ENCODE results near the gene TSSK3.
A peak's percentile ranks its signal among the peaks of the same experiment; 100 is the strongest.

TSSK3 gene

DNA sequence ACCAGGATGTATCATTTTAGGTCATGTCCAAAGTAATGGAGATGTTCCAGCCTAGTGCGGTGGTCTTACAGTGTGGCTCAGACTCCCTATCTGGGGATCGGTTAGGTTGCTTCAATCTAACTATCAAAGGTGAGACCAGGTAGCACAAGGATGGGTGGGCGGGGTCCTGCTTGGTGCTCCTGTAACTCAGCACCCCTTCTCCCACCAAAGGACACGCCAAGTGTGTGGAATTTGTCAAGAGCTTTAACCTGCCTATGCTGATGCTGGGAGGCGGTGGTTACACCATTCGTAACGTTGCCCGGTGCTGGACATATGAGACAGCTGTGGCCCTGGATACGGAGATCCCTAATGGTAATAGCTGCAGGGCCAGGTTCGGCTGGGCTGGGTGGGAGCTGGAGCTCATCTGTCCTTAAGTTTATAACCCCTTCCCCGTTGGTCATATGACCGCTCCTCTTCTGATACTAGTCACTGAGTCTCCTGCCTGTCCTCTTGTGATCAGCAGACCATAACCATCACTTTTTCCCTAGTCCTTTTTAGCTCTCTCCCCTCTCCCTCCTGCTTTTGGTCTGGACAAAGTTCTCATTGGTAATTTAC, 31.7 kb upstream of the TSSK3 start:
- no peak for DNase-seq (ENCODE audit: low read depth)

DNA sequence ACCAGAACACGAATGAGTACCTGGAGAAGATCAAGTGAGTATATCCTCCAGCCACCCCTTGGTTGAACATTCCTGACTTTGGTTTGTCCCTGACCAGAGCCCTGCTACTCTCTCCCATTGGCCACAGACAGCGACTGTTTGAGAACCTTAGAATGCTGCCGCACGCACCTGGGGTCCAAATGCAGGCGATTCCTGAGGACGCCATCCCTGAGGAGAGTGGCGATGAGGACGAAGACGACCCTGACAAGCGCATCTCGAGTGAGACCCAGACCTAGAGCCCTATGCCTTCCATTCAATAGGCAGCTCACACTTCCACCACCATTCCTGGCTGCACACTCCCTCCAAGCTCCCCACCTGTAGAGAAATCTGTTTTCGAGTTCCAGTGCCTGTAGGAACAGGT, 30.8 kb upstream of the TSSK3 start:
- H3K4me3 ChIP-seq (ENCODE audit: low read depth, low read length) = no peak overlapping the region
- TF ChIP-seq, protein P1, sequence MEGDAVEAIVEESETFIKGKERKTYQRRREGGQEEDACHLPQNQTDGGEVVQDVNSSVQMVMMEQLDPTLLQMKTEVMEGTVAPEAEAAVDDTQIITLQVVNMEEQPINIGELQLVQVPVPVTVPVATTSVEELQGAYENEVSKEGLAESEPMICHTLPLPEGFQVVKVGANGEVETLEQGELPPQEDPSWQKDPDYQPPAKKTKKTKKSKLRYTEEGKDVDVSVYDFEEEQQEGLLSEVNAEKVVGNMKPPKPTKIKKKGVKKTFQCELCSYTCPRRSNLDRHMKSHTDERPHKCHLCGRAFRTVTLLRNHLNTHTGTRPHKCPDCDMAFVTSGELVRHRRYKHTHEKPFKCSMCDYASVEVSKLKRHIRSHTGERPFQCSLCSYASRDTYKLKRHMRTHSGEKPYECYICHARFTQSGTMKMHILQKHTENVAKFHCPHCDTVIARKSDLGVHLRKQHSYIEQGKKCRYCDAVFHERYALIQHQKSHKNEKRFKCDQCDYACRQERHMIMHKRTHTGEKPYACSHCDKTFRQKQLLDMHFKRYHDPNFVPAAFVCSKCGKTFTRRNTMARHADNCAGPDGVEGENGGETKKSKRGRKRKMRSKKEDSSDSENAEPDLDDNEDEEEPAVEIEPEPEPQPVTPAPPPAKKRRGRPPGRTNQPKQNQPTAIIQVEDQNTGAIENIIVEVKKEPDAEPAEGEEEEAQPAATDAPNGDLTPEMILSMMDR (IDR thresholded peaks at IDR 0.05; ENCODE audit: low read depth, low read length, missing control alignments) = no peak
- no peak for DNase-seq (ENCODE audit: low read depth)

More for the DNA sequence above, 31.7 kb upstream of the TSSK3 start:
- TF ChIP-seq, protein P1 (IDR thresholded peaks at IDR 0.05; ENCODE audit: low read depth, low read length, missing control alignments) = no peak
- no peak overlapping the region for H3K4me3 ChIP-seq (ENCODE audit: low read depth, low read length)

DNA sequence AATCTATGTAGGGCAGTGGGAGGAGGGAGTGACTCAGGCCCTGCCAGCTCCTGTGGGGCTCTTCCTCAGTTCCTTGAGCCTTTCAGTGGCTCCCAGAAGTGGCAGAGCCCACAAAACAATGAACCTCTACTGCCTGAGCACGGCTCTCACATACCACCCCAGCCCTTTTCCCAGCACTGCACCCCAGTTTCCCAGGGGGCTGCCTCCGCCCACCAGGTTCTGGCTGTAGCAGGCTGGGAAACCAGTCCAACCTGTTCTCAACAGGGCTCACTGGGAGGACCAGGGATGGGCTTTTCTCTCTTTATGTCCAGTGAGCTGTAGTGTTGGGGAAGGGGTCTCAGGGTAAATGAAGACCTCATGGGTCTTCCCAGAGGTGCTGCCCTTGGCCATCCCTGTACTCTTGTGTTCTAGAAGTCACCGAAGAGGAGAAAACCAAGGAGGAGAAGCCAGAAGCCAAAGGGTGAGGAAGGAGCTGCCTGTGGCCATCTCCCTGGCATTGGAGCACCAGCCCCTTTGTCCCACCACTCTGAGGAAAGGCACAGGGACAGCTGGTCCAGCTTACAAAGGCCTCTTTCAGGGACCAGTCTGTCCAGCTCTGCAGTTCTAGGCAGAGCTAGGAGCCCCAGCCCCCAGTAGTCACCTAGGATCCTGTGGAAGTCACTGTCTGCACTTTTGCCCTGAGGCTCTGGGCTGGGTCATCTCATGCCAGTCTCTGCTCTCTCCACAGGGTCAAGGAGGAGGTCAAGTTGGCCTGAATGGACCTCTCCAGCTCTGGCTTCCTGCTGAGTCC, 29.9 kb upstream of the TSSK3 start:
- no peak overlapping the region for H3K4me3 ChIP-seq (ENCODE audit: low read depth, low read length)
- DNase-seq (ENCODE audit: low read depth) = no peak
- TF ChIP-seq, protein P1 (IDR thresholded peaks at IDR 0.05; ENCODE audit: low read depth, low read length, missing control alignments) = no peak

DNA sequence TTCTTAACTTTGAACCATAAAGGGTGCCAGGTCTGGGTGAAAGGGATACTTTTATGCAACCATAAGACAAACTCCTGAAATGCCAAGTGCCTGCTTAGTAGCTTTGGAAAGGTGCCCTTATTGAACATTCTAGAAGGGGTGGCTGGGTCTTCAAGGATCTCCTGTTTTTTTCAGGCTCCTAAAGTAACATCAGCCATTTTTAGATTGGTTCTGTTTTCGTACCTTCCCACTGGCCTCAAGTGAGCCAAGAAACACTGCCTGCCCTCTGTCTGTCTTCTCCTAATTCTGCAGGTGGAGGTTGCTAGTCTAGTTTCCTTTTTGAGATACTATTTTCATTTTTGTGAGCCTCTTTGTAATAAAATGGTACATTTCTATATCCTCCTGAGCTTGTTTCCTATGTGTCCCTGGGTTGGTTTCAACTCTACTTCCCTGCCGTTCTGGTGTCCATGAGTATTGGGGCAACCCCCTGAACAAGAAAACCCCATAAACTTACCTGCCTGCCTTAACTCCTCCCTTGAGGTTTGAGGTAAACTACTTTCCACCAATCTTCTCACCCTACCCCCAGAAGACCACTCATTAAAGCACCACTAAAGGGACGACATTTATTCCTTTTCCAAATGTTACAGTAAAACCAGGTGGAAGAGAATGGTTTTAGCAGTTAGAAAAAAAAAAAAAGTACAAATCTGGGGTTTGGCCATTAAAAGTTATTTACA, 28.9 kb upstream of the TSSK3 start:
- DNase-seq (ENCODE audit: low read depth) = no peak
- H3K4me3 ChIP-seq (ENCODE audit: low read depth, low read length) = peak overlapping the region; percentile 67; the same call in 1 of the 2 replicates
- TF ChIP-seq, protein P1 (IDR thresholded peaks at IDR 0.05; ENCODE audit: low read depth, low read length, missing control alignments) = peak; percentile 1

DNA sequence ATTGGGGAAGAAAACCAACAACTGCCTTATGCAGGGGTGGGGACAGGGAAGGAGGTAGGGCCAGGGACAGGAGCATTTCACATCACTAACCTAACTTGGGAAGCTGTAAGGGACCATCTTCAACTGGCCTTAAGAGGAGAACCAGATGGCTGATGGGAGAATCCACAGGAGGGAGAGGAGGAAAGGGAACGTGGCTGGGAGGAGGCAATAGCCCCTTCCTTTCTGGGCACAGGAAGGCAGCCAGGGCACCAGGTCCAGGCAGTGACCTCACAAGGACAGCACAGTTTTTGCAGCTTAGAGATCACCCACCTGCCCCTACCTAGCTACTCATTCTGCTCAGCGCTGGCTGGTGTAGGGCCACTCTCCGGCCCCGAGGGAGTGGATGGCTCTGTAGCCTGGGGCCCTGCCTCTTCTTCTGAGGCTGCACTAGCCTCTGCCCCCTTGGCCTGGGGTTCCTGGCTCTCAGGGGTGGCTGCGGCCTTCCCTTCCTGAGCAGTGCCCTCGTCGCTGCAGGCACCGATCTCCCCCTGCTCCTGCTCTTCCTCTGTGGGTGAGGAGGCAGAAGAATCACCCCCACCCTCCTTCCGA, 28.0 kb upstream of the TSSK3 start:
- peak overlapping the region; percentile 67 for H3K4me3 ChIP-seq (ENCODE audit: low read depth, low read length)
- TF ChIP-seq, protein P1 (IDR thresholded peaks at IDR 0.05; ENCODE audit: low read depth, low read length, missing control alignments) = no peak
- no peak for DNase-seq (ENCODE audit: low read depth)

DNA sequence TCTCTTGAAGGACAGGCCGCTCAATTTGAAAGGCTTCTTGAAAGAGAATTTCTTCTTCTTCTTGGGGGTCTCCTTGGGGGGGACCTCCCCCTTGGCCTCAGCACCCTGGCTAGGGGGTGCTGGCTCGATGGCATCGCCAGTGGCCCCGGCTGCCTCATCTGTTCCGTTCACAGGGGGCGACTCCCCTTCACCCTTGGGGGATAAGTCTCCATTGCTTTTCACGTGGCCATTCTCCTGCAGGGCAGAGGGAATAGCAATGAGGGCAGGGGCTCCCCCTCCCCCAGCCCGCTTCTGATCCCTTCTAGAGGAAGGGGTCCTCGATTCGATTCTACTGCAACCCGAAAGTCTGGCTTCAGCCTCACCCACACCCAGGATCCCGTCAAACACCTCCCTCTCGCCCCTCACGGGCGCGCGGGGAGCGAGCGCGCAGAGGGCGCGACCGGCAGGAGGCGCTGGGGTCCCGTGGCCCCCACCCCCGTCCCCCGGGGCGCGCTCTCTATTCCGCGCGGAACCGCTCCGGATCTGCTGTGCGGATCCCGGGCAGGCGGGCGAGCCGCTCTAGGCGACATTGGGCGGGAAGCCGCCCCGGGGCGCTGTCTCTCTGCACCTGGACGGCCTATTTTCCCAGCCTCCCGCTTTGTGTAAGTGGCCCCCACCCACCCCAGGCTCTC, 27.3 kb upstream of the TSSK3 start:
- no peak for DNase-seq (ENCODE audit: low read depth)
- TF ChIP-seq, protein P1 (IDR thresholded peaks at IDR 0.05; ENCODE audit: low read depth, low read length, missing control alignments) = peak; percentile 78
- peak overlapping the region; percentile 67 for H3K4me3 ChIP-seq (ENCODE audit: low read depth, low read length)

All from GM12864 (cell line).